Measurements from ENCODE around the gene CRMP1.

DNA sequence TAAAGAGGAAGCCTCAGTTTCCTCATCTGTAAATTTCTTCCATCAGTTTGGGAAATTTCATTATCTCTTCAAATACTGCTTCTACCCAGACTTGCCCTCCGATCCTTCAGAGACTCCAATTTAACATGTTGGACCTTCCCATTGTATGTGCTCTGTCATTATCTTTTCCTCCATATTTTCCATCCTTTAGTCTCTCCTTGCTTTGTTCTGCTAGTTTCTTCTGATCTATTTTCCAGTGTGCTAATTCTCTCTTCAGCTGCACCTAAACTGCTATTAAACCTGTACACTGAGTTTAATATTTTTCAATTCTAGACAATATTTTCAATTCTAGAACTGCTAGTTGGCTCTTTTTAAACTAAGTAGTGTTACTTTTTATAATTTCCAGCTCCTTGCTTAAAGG lies 116.4 kb downstream of the CRMP1 start:
- no peak for TF ChIP-seq CTCF (optimal IDR thresholded peaks at IDR 0.05 in 1 of 3, IDR thresholded peaks at IDR 0.05 in 1 of 3, conservative IDR thresholded peaks at IDR 0.05 in 1 of 3; ENCODE audit: extremely low read depth in 1 of 3, insufficient read depth in 2 of 3, low read length in 3 of 3)
- no peak for TF ChIP-seq EZH2 (IDR thresholded peaks at IDR 0.05; ENCODE audit: low read length)

All from keratinocyte (primary cell).